Stimulated activated CD8-positive, alpha-beta memory T cell treated with anti-CD3 and anti-CD28 coated beads, Interleukin-7, amount 100 ng/mL, for 1 hour (primary cell): ENCODE data around the gene LRP2BP.

Experiments
- DNase-seq, 2 donors: peaks; one replicate each; pipeline ENCODE4 v3.0.0-alpha.2; 2020; ENCODE audit warnings: low read depth in 2 of 2

The LRP2BP gene

DNA sequence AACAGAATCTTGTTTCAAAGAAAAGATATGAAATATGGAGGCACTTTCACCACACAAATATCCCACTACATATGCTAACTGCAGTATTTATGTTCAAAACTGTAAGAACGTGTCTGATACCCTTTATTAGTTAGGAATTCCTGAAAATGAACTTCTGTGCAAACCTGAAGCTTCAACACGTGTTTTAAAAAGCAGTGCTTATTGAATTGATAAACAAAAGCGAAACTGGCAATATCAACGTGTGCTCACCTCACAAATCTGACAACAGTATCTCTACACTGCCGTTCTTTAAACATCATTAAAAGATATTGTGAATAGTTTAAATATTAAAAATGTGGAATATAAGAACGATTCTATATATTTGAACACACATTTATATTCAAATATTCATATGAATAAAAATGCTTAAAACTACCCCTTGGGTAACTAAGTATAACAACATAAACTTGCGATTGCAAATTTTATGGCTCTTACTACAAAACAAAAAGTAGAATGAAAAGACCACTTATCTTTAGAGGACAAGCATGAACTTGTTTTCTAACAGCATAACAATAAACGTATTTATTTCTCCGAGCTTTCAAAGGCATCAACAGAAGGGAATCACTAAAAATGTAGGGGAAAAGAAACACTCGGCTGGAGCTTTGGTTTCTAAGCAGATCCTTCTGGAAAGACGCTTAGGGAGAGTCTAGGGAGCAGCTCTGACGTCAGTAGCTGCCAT lies at the start of gene LRP2BP:
LRP2BP (minus strand) TSS at position 687 of the 718 bp plus-strand sequence. CDS start 17,738 bp downstream, outside the sequence.
- no peak for DNase-seq

DNA sequence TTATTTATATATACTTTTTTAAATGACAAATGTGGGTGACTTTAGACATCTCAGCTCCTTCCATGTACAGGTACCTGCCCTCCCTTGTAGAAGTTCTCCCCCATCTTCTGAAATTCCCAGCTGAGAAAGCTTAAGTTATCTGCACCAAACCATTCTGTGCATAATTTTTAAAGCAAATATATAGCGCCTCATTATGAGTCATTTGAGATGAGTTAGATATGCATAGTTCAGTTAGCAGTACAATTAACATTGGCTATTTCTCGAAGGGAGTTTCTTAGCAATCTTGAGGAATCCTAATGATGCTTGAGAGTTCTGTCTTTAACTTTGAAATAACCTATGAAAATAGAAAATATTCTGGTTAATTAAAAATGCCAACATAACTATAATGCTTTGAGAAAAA lies 49.5 kb upstream of the LRP2BP start:
- no peak for DNase-seq

DNA sequence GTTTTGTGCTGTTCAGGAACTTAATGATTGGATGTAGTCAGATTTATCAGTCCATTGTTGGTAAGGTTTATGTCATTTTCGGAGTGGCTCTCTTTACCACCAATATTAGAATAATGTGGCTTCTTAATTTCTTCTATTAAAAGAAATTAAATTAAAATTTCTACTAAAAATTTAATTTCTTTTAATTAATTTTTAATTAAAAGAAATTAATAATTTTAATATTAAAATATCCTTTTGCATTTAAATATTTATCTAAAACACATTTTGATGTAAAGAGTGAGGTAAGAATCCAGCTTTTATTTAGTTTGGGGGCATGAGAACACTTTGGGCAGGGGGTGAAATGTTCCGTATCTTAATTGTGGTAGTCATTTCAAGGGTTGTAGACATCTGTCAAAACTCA lies 45.8 kb upstream of the LRP2BP start:
- no peak for DNase-seq

DNA sequence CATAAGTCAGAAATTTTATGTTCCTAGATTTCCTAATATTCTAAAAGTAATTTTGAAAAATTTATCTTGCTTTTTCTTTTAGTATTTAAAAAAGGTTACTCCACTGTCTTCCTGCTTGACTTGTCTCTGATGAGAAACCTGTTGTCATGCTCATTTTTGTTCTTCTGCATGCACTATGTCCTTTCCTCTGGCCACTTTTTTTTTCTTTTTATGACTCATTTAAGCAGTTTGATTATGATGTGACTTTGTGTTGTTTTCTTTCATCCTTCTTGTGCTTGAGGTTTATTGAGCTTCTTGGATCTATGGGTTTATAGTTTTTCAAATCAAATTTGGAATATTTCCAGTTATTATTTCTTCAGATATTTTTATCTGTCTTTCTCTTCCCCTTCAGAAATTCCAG lies 42.1 kb upstream of the LRP2BP start:
- DNase-seq: no peak

DNA sequence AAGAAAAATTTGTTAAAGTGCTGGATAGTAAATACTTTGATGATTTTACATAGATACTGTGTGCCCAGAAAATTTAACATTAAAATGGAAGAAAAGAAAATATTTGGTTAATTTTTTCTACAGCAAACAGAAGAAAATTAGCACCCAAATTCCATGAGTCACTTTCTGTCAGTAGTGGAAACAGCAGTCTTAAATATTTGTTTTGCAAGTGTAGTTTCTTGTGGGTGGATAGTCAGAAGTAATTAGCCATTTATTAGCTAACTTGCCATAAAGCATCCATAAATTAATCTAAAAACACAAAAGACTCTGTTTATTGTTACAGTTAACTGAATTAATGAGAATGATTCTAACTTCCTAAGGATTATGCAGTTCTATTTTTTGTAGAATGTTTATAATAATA lies 39.7 kb upstream of the LRP2BP start:
- DNase-seq: no peak

DNA sequence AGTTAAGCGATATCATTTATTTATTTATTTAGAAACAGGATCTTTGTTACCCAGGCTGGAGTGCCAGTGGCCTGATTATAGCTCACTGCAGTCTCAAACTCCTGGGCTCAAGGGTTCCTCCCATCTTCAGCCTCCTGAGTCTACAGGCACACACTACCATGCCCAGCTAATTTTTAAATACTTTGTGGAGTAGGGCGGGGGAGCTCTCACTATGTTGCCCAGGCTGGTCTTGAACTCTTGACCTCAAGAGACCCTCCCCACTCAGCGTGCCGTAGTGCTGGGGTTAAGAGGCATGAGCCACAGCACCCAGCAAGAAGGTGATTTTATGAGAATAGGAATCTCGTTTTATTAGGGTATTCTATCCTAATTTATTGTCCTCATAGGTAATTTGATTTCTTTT lies 33.9 kb upstream of the LRP2BP start:
- DNase-seq: no peak

DNA sequence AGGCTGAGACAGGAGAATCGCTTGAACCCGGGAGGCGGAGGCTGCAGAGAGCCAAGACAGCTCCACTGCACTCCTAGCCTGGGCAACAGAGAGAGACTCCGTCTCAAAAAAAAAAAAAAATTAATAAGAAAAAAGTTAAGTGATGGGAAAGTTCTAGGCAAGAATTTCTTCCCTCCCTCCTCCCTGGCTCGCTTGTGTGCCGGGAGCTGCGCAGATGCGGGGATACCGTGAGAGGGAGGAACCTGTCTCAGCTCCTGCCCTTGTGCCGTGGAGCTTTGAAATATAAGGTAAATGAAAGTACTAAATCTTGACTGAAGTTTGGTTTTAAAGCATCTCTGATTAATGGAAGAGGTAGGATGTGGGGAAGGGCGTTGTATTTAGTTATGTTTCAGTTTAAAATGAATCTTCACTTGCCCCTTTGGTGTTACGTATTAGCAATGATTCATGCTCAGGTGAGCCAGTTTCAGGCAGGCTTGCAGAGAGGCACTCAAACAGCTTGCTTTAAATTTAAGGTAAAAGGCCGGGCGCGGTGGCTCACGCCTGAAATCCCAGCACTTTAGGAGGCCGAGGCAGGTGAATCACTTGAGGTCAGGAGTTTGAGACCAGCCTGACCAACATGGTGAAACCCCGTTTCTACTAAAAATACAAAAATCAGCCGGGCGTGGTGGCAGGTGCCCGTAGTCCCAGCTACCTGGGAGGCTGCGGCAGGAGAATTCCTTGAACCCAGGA lies 31.4 kb upstream of the LRP2BP start:
- no peak for DNase-seq

DNA sequence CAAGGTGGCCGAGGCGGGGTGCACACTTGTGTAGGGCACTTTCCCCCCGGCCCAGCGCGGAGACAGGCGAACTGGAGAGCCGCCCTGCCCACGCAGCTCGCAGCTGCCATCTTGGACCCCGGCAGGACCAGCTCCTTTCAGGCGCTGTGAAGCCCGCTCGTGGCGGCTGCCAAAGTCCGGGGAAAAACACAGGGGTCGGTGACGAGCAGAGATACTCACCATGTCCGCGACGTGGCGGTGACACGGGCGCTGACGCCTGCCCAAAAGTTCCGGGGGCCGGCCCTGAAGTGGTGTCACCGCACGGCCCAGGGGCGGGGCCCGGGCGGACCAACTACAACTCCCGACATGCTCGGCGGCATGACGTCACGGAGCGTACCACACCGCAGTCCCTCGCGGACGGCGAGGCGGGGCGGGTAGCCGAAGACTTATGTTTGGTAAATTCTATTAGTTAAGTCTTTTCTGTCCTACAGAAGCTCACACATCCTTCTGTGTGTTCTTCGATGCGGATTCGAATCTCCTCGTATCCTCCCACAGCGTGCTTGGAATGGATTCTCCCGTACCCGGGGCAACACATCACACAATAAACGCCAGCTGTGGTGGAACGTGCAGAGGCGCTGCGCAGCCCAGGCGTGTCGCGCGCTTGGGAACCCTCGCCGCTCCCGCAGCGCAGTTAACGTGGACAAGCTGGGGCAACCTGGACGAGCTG lies 30.1 kb upstream of the LRP2BP start, which contains the start of gene UFSP2:
UFSP2 (minus strand) TSS at position 318 of the 706 bp plus-strand sequence; CDS start at position 222, 96 bp downstream.
- peak; percentile 75 to 85 for DNase-seq

DNA sequence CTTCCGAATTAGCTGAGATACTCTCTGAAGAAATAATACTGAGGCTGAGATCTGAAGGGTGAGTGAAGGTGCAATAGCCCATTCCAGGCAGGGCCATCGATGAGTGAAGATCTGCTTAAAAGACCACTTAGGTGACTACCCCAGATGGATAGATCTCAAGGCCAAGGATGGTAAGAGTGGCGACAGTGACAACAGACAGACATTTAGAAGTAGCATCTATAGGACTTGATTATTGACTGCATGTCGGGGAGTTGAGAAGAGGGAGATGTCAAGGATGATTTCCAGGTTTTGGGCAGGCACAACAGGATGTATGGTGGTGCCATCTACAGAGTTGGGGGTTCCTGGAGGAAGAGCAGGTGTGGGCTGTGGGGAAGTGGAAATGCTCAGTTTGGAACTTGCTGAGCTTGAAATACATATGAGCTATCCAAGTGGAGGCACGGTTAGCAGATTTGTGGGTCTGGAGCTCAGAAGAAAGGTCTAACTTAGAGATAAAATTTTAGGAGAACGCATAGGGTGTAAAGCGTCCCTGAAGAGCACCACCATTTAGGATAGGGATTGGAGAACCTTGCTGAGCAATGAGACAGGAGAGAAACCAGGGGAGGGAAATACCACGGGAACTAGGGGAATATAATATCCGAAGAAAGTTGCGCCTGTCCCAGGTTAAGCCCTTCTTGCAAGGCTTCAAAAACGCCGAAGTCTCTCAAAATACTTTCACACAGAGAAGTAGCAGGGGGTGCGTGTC lies 29.4 kb upstream of the LRP2BP start:
- no peak for DNase-seq

DNA sequence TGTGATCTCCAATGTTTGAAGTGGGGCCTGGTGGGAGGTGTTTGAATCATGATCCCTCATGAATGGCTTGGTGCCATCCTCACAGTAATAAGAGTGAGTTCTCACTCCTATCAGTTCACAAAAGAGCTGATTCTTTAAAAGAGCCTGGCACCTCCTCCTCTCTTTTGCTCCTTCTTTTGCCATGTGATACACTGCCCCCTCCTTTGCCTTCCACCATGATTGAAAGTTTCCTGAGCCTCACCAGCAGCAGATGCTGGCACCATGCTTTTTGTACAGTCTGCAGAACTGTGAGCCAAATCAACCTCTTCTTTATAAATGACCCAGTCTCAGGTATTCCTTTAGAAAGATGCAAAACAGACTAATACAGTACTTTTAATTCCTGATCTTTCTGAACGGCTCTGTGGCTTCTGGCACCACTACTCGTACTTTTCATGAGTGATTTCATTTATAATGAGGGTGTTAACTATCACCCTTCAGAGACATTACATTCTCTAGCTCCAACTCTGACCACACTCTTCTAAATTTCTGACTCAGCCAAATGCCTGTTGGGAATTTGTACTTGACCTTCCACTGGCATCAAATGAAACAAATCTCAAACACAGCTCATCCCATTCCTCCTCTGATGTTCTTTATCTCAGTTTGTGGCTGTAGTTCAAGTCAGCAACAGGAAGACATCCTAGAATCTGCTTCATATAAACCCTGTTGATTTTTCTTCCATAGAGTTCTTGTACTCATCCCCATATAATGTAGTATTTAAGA lies 25.8 kb upstream of the LRP2BP start:
- DNase-seq: no peak

DNA sequence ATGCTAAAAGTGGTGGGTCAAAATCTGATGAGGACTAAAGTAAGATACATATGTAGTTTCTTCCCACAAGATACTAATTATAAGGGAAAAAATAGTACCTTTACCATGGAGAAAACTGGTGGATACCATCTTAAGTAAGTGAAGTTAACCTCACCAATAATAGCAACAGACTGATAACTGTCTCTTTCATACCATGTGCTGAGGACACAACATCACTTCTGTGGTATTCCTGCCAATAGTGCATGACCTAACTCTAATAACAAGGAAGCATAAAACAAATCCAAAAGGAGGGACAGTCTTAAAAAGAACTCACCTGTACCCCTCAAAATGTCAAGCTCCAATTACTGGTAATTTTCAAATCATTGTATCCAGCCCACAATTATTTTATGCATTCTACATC lies 21.2 kb upstream of the LRP2BP start:
- DNase-seq: no peak

DNA sequence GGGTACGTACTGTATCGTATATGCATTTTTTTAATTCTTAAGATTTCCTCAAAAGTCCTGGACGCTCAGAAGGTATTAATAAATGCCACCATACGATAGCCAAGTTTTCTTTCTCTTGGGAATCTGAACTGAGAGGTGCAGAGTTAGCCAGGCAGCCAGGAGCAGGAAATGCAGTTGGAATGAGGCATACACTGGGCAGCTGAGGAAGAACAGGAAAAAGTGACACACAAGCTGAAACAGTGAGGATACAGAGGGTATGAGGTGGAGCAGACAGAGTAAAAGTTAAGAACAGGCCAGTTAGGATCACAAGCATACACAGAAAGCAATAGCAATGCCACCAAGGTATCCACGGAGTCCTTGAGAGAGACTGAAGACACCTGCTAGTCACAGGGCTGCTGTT lies 16.7 kb upstream of the LRP2BP start:
- DNase-seq: no peak

DNA sequence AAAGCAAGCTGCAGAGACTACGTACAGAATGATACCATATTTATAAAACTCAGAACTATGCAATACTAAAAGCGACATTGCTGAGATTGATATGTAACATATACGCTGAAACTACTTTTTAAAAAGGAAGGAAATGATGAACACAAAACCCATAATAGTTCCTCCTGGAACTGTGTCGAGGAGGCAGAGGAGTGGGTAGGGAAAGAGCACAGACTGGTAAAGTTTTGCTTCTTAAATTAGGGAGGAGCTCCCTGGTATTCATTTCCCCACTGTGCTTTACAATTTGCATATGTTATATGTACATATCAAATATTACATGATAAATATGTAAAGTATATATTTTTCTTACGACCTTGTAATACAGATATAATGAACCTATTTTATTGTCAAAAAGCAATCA lies 16.1 kb upstream of the LRP2BP start:
- no peak for DNase-seq

DNA sequence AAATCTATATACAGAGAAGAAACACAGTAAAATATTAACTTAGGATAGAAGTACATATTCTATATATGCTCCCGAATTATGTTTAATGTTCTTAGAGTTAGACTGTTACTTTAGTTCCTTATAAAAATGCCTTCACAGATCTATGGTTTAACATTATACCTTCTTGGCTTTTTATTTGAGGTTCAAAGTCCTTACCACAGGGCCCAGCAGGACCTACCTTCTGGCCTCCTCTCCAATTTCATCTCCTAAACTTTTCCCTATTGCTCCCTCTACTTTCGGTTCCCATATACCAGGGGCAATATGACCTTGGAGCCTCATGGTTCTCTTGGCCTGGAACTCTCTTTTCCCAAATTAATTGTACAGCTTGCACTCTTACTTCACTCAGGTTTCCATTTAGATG lies 12.7 kb upstream of the LRP2BP start:
- DNase-seq: no peak

DNA sequence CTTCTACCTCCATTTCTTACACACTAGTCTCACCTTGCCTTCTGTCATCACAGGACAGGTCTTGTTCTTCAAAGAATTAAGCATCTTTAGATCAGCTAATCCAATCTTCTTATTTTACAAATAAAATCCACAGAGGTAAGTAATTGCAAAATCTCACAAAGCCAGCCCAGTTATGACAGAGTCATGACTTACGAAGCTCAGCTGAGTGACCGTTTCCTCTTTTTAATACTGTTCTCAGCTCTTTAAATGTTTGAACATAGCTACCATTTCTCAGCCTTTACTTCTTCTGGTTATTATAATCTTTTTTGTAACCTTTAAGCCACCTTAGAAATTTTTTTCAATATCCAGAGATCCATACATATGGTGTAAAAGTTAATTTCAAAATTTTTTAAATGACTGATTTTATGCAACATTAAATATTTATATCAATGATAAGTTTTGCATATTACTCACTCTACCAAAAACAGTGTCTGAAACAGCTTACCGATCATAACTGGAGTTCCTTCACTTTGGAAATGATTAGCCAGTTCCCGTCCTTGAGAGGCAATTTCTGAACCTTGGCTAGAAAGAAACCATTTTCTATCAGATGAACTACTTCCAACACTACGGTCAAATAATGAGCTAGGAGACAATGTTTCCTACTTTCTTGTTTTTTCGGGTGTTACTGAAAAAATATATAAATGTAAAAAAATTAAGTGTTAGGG lies 9.7 kb upstream of the LRP2BP start:
- DNase-seq: no peak

DNA sequence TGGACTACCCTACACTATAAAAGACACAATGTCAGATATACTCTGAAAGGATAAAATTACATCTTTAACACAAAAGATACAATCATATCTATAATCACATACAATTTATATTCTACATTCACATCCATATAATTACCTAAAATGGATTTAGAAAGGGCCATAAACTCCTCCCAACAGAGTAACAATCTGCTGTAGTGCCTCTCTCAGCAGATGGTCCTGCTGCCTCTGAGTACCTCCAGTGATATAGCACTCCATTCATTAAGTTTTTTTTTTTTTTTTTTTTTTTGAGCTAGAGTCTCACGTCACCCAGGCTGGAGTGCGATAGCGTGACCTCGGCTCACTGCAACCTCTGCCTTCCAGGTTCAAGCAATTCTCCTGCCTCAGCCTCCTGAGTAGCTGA lies 8.3 kb upstream of the LRP2BP start:
- no peak for DNase-seq

DNA sequence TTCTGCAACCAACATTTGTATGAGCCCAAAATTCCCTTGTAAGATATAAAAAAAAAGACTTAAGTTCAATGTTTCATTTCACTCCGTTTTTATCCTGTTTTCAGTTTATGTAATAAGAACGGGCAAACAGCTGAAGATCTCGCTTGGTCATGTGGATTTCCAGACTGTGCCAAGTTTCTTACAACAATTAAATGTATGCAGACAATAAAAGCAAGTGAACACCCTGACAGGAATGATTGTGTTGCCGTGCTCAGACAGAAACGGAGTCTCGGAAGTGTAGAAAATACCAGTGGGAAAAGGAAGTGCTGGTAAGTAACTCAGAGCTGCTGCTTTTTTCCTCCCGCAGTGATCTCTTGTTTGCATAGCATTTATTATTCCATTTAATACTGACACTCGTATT lies 3.7 kb upstream of the LRP2BP start:
- DNase-seq: no peak

DNA sequence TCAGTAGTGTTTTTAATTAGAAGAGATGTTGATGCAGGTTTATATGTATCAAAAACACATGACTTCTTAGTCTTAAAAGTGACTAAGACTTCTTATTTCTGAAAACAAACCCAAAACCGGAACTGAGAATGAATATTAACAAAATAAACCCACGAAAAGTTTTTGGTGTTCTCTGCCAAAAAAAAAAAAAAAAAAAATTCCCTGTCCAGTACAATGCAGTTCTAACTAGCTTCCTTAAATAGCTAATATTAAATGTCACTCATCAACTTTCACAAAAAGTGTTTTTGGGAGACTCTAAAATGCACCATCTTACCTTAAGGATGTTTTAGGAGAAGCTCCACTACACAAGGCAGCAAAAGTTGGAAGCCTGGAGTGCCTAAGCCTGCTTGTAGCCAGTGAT lies 2.9 kb upstream of the LRP2BP start:
- no peak for DNase-seq

DNA sequence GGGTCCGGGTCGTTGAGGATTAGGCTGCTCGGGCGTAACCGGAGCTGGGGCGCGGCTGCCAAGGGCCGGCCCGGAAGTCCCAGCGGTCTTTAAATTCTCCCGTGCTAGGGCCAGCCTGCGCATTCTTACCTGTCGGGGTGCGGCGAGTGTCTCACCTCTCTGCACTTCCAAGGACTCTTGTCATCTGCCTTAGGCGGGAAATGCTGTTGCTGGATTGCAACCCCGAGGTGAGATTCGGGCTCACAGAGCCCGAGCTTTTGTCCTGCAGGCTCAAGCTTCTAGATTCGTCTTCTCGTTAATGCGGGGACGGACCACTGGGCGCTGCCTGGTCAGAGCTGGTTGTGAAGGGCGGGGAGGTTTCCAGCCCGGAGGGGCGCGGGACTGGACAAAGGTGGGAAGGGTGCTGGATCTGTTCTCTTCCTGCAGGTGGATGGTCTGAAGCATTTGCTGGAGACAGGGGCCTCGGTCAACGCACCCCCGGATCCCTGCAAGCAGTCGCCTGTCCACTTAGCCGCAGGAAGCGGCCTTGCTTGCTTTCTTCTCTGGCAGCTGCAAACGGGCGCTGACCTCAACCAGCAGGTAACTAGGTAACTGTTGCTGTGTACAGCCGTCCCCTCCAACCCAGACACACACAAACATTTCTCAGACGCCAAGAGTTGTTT lies 1.1 kb upstream of the LRP2BP start, which contains the start of gene ANKRD37:
ANKRD37 (plus strand) TSS at position 118 of the 662 bp plus-strand sequence; CDS start at position 201, 83 bp downstream.
- no peak for DNase-seq
